ENCODE measurements around the gene SLC35B3.
"Not testable (repeated sequence)": the region's sequence is repeated elsewhere in the genome, so short reads cannot be mapped to it uniquely, and the experiment has no call there.

The SLC35B3 gene

GRCh38 chr6:8414844-8415243, 20.5 kb downstream of the SLC35B3 start:
- no peak for DNase-seq (ENCODE audit: low read depth)

- DNase-seq (ENCODE audit: low read depth) = not testable (repeated sequence)
Measured at GRCh38 chr6:8405946-8406345, 29.4 kb downstream of the SLC35B3 start.

GRCh38 chr6:8402546-8402945, 32.8 kb downstream of the SLC35B3 start:
- no peak for DNase-seq (ENCODE audit: low read depth)

GRCh38 chr6:8400663-8401062, 34.7 kb downstream of the SLC35B3 start:
- no peak for DNase-seq (ENCODE audit: low read depth)

GRCh38 chr6:8392569-8392968, 42.8 kb downstream of the SLC35B3 start:
- DNase-seq (ENCODE audit: low read depth) = no peak

- no peak for DNase-seq (ENCODE audit: low read depth)
Measured at GRCh38 chr6:8391934-8392333, 43.4 kb downstream of the SLC35B3 start.

GRCh38 chr6:8389036-8389818, 46.1 kb downstream of the SLC35B3 start:
- DNase-seq (ENCODE audit: low read depth) = no peak

GRCh38 chr6:8387942-8388437, 47.4 kb downstream of the SLC35B3 start:
- no peak for DNase-seq (ENCODE audit: low read depth)

- DNase-seq (ENCODE audit: low read depth) = no peak
Measured at GRCh38 chr6:8383584-8383983, 51.8 kb downstream of the SLC35B3 start.

- DNase-seq (ENCODE audit: low read depth) = no peak
Measured at GRCh38 chr6:8382434-8382833, 52.9 kb downstream of the SLC35B3 start.

GRCh38 chr6:8375916-8376315, 59.4 kb downstream of the SLC35B3 start:
- DNase-seq (ENCODE audit: low read depth) = no peak

All from stimulated activated CD8-positive, alpha-beta memory T cell treated with anti-CD3 and anti-CD28 coated beads, Interleukin-4, amount 100 ng/mL, for 24 hours (primary cell).